ENCODE results near the gene SERPINB12.
A peak's percentile ranks its signal among the peaks of the same experiment; 100 is the strongest.

Gene SERPINB12, protein sequence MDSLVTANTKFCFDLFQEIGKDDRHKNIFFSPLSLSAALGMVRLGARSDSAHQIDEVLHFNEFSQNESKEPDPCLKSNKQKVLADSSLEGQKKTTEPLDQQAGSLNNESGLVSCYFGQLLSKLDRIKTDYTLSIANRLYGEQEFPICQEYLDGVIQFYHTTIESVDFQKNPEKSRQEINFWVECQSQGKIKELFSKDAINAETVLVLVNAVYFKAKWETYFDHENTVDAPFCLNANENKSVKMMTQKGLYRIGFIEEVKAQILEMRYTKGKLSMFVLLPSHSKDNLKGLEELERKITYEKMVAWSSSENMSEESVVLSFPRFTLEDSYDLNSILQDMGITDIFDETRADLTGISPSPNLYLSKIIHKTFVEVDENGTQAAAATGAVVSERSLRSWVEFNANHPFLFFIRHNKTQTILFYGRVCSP

GRCh38 chr18:63542069-63542468, at the start of gene SERPINB12:
Gene SERPINB12, plus strand, starts transcription at chr18:63542369. Its CDS starts 13,791 bp downstream, at chr18:63556160.
- no peak for TF ChIP-seq CTCF (IDR thresholded peaks at IDR 0.05; ENCODE audit: control insufficient read depth, insufficient read depth, low read depth, low read length, missing control alignments)
- no peak within 1 kb of the TSS for H3K4me3 ChIP-seq (ENCODE audit: control insufficient read depth, low read depth, low read length)
- no peak for DNase-seq (ENCODE audit: low read depth)

DNA sequence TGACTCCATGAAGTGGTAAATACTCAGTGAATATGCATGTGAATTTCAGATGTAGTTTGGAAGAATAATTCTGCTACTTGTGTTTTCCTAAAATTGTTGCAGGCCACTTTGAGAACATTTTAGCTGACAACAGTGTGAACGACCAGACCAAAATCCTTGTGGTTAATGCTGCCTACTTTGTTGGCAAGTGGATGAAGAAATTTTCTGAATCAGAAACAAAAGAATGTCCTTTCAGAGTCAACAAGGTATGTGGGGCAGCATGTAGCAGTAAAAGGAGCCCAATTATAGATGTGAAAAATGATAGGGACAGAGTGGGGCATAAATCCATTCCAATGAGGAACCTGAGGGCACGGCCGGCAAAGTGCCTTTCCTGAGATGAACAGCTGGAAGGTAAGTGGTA, 49.3 kb upstream of the SERPINB12 start:
- no peak for TF ChIP-seq CTCF (IDR thresholded peaks at IDR 0.05; ENCODE audit: control insufficient read depth, insufficient read depth, low read depth, low read length, missing control alignments)
- no peak for DNase-seq (ENCODE audit: low read depth)

DNA sequence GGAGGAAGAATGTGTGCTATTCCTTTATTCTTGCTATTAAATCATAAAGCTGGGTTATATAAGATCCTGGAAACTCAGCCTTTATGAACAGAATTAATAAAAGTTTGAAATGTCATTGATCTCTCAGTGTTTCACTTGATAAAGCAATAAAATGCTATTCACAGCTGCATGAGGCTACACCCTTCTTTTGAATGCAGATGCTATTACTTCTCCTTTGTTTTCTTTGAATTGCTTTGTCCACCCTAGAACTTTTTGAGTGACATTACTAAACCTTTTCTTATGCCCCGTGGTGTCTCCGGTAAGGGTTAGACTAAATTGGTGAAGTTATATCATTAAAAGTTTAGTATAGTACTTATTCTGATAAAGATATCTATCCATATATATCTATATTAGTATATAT, 46.5 kb upstream of the SERPINB12 start:
- no peak for TF ChIP-seq CTCF (IDR thresholded peaks at IDR 0.05; ENCODE audit: control insufficient read depth, insufficient read depth, low read depth, low read length, missing control alignments)
- no peak for DNase-seq (ENCODE audit: low read depth)
- no peak overlapping the region for H3K4me3 ChIP-seq (ENCODE audit: control insufficient read depth, low read depth, low read length)

More for the DNA sequence above, 49.3 kb upstream of the SERPINB12 start:
- no peak overlapping the region for H3K4me3 ChIP-seq (ENCODE audit: control insufficient read depth, low read depth, low read length)

- no peak for DNase-seq (ENCODE audit: low read depth)
Observed at GRCh38 chr18:63505566-63506335, 36.4 kb upstream of the SERPINB12 start.

DNA sequence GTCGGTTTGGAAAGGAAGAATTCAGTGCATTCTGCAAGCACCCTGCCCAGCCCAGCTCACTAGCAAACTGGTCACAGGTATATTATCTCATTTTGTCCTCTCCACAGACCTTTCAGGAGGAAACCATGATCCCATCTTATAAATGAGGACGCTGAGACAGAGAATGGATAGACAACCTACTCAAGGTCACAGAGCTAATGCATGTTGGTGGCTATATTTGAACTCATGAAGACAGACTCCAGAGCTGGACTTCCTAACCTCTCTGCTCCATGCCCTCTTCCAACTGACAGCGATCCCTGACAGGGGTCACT, 35.9 kb upstream of the SERPINB12 start:
- H3K4me3 ChIP-seq (ENCODE audit: control insufficient read depth, low read depth, low read length), result no peak overlapping the region
- DNase-seq (ENCODE audit: low read depth), result no peak
- no peak for TF ChIP-seq CTCF (IDR thresholded peaks at IDR 0.05; ENCODE audit: control insufficient read depth, insufficient read depth, low read depth, low read length, missing control alignments)

More at GRCh38 chr18:63505566-63506335, 36.4 kb upstream of the SERPINB12 start:
- no peak overlapping the region for H3K4me3 ChIP-seq (ENCODE audit: control insufficient read depth, low read depth, low read length)
- TF ChIP-seq CTCF (IDR thresholded peaks at IDR 0.05; ENCODE audit: control insufficient read depth, insufficient read depth, low read depth, low read length, missing control alignments), result peak; percentile 76

DNA sequence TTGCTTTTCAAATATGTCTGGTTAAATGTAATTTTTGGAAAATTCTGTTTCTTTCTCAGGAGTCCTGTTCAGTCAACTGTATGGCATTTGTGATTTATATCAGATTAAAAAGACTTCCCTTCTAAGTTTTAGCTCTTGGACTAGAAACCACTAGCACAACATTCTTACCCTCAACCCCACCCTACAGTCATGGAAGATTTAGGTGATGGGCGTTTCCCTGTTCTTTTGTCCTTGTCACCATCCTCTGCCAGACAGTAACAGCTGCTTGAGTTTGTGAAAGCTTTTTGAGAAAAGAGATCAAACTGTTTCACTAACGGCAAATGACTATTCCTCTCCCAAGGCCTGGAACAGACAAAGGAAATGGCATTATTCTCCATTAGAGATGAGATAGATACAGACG, 33.6 kb upstream of the SERPINB12 start:
- no peak for DNase-seq (ENCODE audit: low read depth)
- no peak for TF ChIP-seq CTCF (IDR thresholded peaks at IDR 0.05; ENCODE audit: control insufficient read depth, insufficient read depth, low read depth, low read length, missing control alignments)

More for the DNA sequence above, 33.6 kb upstream of the SERPINB12 start:
- H3K4me3 ChIP-seq (ENCODE audit: control insufficient read depth, low read depth, low read length), result no peak overlapping the region
